ENCODE measurements around the gene ZNF786.

GRCh38 chr7:149060156-149060555, 30.4 kb downstream of the ZNF786 start:
- TF ChIP-seq IRF4 (IDR thresholded peaks at IDR 0.05; ENCODE audit: low read depth, low read length) (no peak), ATF3 (IDR thresholded peaks at IDR 0.05; ENCODE audit: borderline replicate concordance, extremely low read depth, low read depth, low read length) (no peak), MAX (IDR thresholded peaks at IDR 0.05; ENCODE audit: low read depth, low read length) (no peak)
